ENCODE results near the gene DPF3. TPM values are rescaled to one million over a fixed set of nuclear protein-coding genes. Genes with fewer than 3 reads are reported as not detected.
A peak's percentile ranks its signal among the peaks of the same experiment; 100 is the strongest.

The DPF3 gene
- total and polyA plus RNA-seq, 9 of the 15 experiments (the other 6 are each of a cell fraction or from before 2014, with no cell fraction given), result 0.21 to 4.9 (median 1.2) TPM

- TF ChIP-seq RFX7 (CRISPR knock-in tag; IDR thresholded peaks at IDR 0.05) (no peak), POLR2G (IDR thresholded peaks at IDR 0.05; ENCODE audit: low read depth, low read length) (peak; percentile 55), ZBTB9 (CRISPR knock-in tag; IDR thresholded peaks at IDR 0.05) (no peak), CREM (IDR thresholded peaks at IDR 0.05; ENCODE audit: low read depth) (no peak), PHF21A (IDR thresholded peaks at IDR 0.05; ENCODE audit: borderline replicate concordance, low read depth) (no peak), ZNF511 (CRISPR knock-in tag; IDR thresholded peaks at IDR 0.05) (no peak), TFAP4 (CRISPR knock-in tag; IDR thresholded peaks at IDR 0.05; ENCODE audit: borderline replicate concordance) (peak; percentile 27; the same call in 1 of the 2 replicates), ZSCAN32 (CRISPR knock-in tag; IDR thresholded peaks at IDR 0.05) (no peak), FOSL1 (tag; conservative IDR thresholded peaks at IDR 0.05) (no peak), PTRF (tag; IDR thresholded peaks at IDR 0.05) (no peak), HSF4 (CRISPR knock-in tag; IDR thresholded peaks at IDR 0.05; ENCODE audit: borderline replicate concordance) (no peak), TFAM (CRISPR knock-in tag; conservative IDR thresholded peaks at IDR 0.05) (no peak), TAF15 (IDR thresholded peaks at IDR 0.05; ENCODE audit: low read depth, low read length) (no peak), RREB1 (CRISPR knock-in tag; IDR thresholded peaks at IDR 0.05) (no peak), BRD9 (IDR thresholded peaks at IDR 0.05; ENCODE audit: low read depth, partially characterized antibody) (no peak), EHMT2 (IDR thresholded peaks at IDR 0.05) (no peak), U2AF1 (optimal IDR thresholded peaks at IDR 0.05; ENCODE audit: low read depth, low read length) (no peak), FOXO4 (CRISPR knock-in tag; IDR thresholded peaks at IDR 0.05) (no peak), RB1 (IDR thresholded peaks at IDR 0.05; ENCODE audit: low read depth) (no peak)
Observed at GRCh38 chr14:72893636-72894322, at the start of gene DPF3 (continued).

All from K562 (cell line).